HepG2 (cell line): ENCODE measurements around the gene GALNT11.
"Not testable (repeated sequence)": the region's sequence is repeated elsewhere in the genome, so short reads cannot be mapped to it uniquely, and the experiment has no call there.

Source experiments
- AHR ChIP-seq: IDR thresholded peaks from 2 replicates; pipeline ENCODE4 v1.6.1; 2018; ENCODE audit warnings: missing genetic modification reagents, missing compliant biosample characterization
- CTCF ChIP-seq: sonication (generic); formaldehyde crosslinking; IDR thresholded peaks from 2 replicates; pipeline ENCODE4 v1.5.0; 2020; ENCODE audit warnings: mild to moderate bottlenecking, missing genetic modification reagents, moderate library complexity
- ETS1 ChIP-seq: sonication (generic); formaldehyde crosslinking; IDR thresholded peaks from 2 replicates; pipeline ENCODE4 v1.4.0; 2020; ENCODE audit warnings: missing genetic modification reagents
- FOXJ3 ChIP-seq: sonication (generic); formaldehyde crosslinking; IDR thresholded peaks from 2 replicates; pipeline ENCODE4 v1.4.0; 2020; ENCODE audit warnings: missing genetic modification reagents, mild to moderate bottlenecking, borderline replicate concordance
- JDP2 ChIP-seq: sonication (generic); formaldehyde crosslinking; IDR thresholded peaks from 2 replicates; pipeline ENCODE4 v1.8.1; 2022; ENCODE audit warnings: missing genetic modification reagents, borderline replicate concordance
- NFE2L1 ChIP-seq: sonication (generic); formaldehyde crosslinking; IDR thresholded peaks from 2 replicates; pipeline ENCODE4 v1.4.0; 2020; ENCODE audit warnings: missing genetic modification reagents, mild to moderate bottlenecking, borderline replicate concordance
- NR1H2 ChIP-seq: sonication (generic); formaldehyde crosslinking; IDR thresholded peaks from 2 replicates; pipeline ENCODE4 v1.8.1; 2022; ENCODE audit warnings: low read depth, missing genetic modification reagents, borderline replicate concordance
- POGZ ChIP-seq: sonication (generic); formaldehyde crosslinking; IDR thresholded peaks from 2 replicates; pipeline ENCODE4 v1.4.0; 2020; ENCODE audit warnings: mild to moderate bottlenecking, missing genetic modification reagents
- PREB ChIP-seq: sonication (generic); formaldehyde crosslinking; IDR thresholded peaks from 2 replicates; pipeline ENCODE4 v1.4.0; 2020; ENCODE audit warnings: missing genetic modification reagents
- RFX5 ChIP-seq: IDR thresholded peaks from 2 replicates; pipeline ENCODE4 v1.6.1; 2011; ENCODE audit warnings: low read depth, low read length, improper control_type of control experiment
- UBTF ChIP-seq: sonication (generic); formaldehyde crosslinking; IDR thresholded peaks from 2 replicates; pipeline ENCODE4 v1.4.0; 2020; ENCODE audit warnings: mild to moderate bottlenecking, missing genetic modification reagents
- ZFP41 ChIP-seq: sonication (generic); formaldehyde crosslinking; IDR thresholded peaks from 2 replicates; pipeline ENCODE4 v1.4.0; 2020; ENCODE audit warnings: mild to moderate bottlenecking, missing genetic modification reagents, borderline replicate concordance
- ZNF557 ChIP-seq: sonication (generic); formaldehyde crosslinking; IDR thresholded peaks from 2 replicates; pipeline ENCODE4 v1.4.0; 2020; ENCODE audit warnings: missing genetic modification reagents

GRCh38 chr7:152021740-152022139, 3.7 kb upstream of the GALNT11 start:
- not testable (repeated sequence) for TF ChIP-seq UBTF (CRISPR knock-in tag); CTCF (CRISPR knock-in tag); JDP2 (CRISPR knock-in tag); ZNF557 (CRISPR knock-in tag); ETS1 (CRISPR knock-in tag); NR1H2 (CRISPR knock-in tag); PREB (CRISPR knock-in tag); AHR; NFE2L1 (CRISPR knock-in tag); FOXJ3 (CRISPR knock-in tag); POGZ (CRISPR knock-in tag); RFX5; ZFP41
